GM12878 (cell line): ENCODE results near the gene ZFP14.

ENCODE experiments used
- CHD1 ChIP-seq: IDR thresholded peaks from 2 replicates; pipeline ENCODE4 v1.6.1; 2012; ENCODE audit warnings: low read depth, low read length, improper control_type of control experiment
- CTCF ChIP-seq, 3 experiments: IDR thresholded peaks in 2 of 3; conservative IDR thresholded peaks in 1 of 3; 2 replicates each; pipeline ENCODE4 v1.5.1; 2011; ENCODE audit warnings: low read depth in 3 of 3, low read length in 3 of 3, mild to moderate bottlenecking in 3 of 3, control low read depth in 2 of 3, moderate library complexity in 2 of 3, inconsistent platforms in 1 of 3, mixed read lengths in 1 of 3; ENCODE audit not compliant: control insufficient read depth in 2 of 3, insufficient read depth in 1 of 3; ENCODE audit errors: extremely low read depth in 1 of 3
- EGR1 ChIP-seq, 2 experiments: IDR thresholded peaks; 1 replicate in 1 of 2; 2 replicates in 1 of 2; pipeline ENCODE4 v1.6.1; 2011 to 2012; ENCODE audit warnings: low read depth in 2 of 2, low read length in 2 of 2, borderline replicate concordance in 1 of 2, mild to moderate bottlenecking in 1 of 2, moderate library complexity in 1 of 2
- EZH2 ChIP-seq: IDR thresholded peaks from 2 replicates; pipeline ENCODE4 v1.6.1; 2012; ENCODE audit warnings: low read depth, mild to moderate bottlenecking, control low read depth, inconsistent platforms, low read length, borderline replicate concordance; ENCODE audit not compliant: control insufficient read depth
- IRF3 ChIP-seq: fragments of 450-650 bp; IDR thresholded peaks from 2 replicates; pipeline ENCODE4 v1.6.1; 2014; ENCODE audit warnings: mild to moderate bottlenecking
- LARP7 ChIP-seq: fragments of 450-650 bp; IDR thresholded peaks from 2 replicates; pipeline ENCODE4 v1.6.1; 2017; ENCODE audit warnings: mild to moderate bottlenecking
- MEF2A ChIP-seq: IDR thresholded peaks from 2 replicates; pipeline ENCODE4 v1.6.1; 2011; ENCODE audit warnings: low read depth, mild to moderate bottlenecking, low read length, moderate library complexity; ENCODE audit not compliant: insufficient read depth
- PBX3 ChIP-seq: IDR thresholded peaks from 2 replicates; pipeline ENCODE4 v1.6.1; 2011; ENCODE audit warnings: mild to moderate bottlenecking, low read depth, low read length, moderate library complexity; ENCODE audit not compliant: insufficient replicate concordance
- POLR2A ChIP-seq: IDR thresholded peaks from 2 replicates; pipeline ENCODE4 v1.6.1; 2011; ENCODE audit warnings: low read depth, mild to moderate bottlenecking, low read length
- POLR2AphosphoS2 ChIP-seq: IDR thresholded peaks from 2 replicates; pipeline ENCODE4 v1.6.1; 2011; ENCODE audit warnings: low read depth, mild to moderate bottlenecking, low read length, improper control_type of control experiment, moderate library complexity
- STAT3 ChIP-seq: IDR thresholded peaks from 2 replicates; pipeline ENCODE4 v1.6.1; 2011; ENCODE audit warnings: low read depth, low read length, improper control_type of control experiment
- YY1 ChIP-seq: IDR thresholded peaks from 2 replicates; pipeline ENCODE4 v1.6.1; 2011; ENCODE audit warnings: low read depth, mild to moderate bottlenecking, low read length
- ZNF207 ChIP-seq: fragments of 450-650 bp; IDR thresholded peaks from 2 replicates; pipeline ENCODE4 v1.6.1; 2014; ENCODE audit warnings: antibody characterized with exemption, mild to moderate bottlenecking, borderline replicate concordance

GRCh38 chr19:36363845-36364244, 15.2 kb downstream of the ZFP14 start:
- TF ChIP-seq EGR1 (IDR thresholded peaks at IDR 0.05; ENCODE audit: borderline replicate concordance in 1 of 2, low read depth in 2 of 2, low read length in 2 of 2) (no peak), CTCF (IDR thresholded peaks at IDR 0.05 in 2 of 3, conservative IDR thresholded peaks at IDR 0.05 in 1 of 3; ENCODE audit: control insufficient read depth in 2 of 3, extremely low read depth in 1 of 3, insufficient read depth in 1 of 3, low read depth in 3 of 3, low read length in 3 of 3) (no peak), STAT3 (no peak), MEF2A (no peak), IRF3 (no peak), CHD1 (no peak), EZH2 (no peak), YY1 (no peak), POLR2A (no peak), PBX3 (no peak), ZNF207 (no peak), POLR2AphosphoS2 (no peak), LARP7 (no peak)
